ENCODE measurements around the gene DOCK7.

DNA sequence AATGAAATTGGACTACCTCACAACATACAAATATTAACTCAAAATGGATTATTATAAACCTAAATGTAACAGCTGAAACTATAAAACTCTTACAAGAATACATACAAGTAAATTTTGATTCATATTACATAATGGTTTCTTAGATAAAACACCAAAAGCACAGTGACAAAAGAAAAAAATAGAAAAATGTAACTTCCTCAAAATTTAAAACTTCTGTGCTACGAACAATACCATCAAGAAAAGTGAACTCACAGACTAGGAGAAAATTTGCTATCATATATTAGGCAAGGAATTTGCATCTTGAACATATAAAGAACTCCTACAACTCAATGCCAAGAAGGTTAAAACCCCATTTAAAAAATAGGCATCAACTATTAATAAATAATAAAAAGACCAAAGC lies 59.7 kb downstream of the DOCK7 start:
- TF ChIP-seq, protein P1, sequence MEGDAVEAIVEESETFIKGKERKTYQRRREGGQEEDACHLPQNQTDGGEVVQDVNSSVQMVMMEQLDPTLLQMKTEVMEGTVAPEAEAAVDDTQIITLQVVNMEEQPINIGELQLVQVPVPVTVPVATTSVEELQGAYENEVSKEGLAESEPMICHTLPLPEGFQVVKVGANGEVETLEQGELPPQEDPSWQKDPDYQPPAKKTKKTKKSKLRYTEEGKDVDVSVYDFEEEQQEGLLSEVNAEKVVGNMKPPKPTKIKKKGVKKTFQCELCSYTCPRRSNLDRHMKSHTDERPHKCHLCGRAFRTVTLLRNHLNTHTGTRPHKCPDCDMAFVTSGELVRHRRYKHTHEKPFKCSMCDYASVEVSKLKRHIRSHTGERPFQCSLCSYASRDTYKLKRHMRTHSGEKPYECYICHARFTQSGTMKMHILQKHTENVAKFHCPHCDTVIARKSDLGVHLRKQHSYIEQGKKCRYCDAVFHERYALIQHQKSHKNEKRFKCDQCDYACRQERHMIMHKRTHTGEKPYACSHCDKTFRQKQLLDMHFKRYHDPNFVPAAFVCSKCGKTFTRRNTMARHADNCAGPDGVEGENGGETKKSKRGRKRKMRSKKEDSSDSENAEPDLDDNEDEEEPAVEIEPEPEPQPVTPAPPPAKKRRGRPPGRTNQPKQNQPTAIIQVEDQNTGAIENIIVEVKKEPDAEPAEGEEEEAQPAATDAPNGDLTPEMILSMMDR (conservative IDR thresholded peaks at IDR 0.05; ENCODE audit: low read depth, low read length): no peak
- TF ChIP-seq EZH2phosphoT487 (IDR thresholded peaks at IDR 0.05; ENCODE audit: borderline replicate concordance, low read length): no peak
